HCT116 (cell line): ENCODE measurements around the gene NCKAP5L. TPM values are rescaled to one million over a fixed set of nuclear protein-coding genes. Genes with fewer than 3 reads are reported as not detected.

ENCODE experiments used
- ATAC-seq: fragments of 200-7000 bp; cut with Tn5 transposase; 2 replicates; pipeline ENCODE4 v1.9.1; 2020; ENCODE audit warnings: mild to moderate bottlenecking, moderate library complexity
- BruUV-seq: library from RNA; stranded (reverse); fragments of 400-500 nt; replicated peaks from 2 replicates; lab custom pipeline; 2021; lab: Mats Ljungman, UMichigan
- CTCF ChIA-PET: fragments of 300-600 bp; sonication (Branson Sonifier 250); formaldehyde crosslinking; loops from one replicate; lab custom pipeline; 2021; ENCODE audit warnings: antibody characterized with exemption; lab: Charles Lee
- POLR2A ChIA-PET: fragments of 300-600, 350-600 bp; sonication (Branson Sonifier 250); formaldehyde crosslinking; loops from one replicate; lab custom pipeline; 2021; ENCODE audit warnings: antibody characterized with exemption; lab: Charles Lee
- RAD21 ChIA-PET, 2 experiments: fragments of 300-600 bp; sonication (Branson Sonifier 250); formaldehyde crosslinking; loops; one replicate each; lab custom pipeline; 2023; ENCODE audit warnings: low total read pairs in 2 of 2; ENCODE audit not compliant: uncharacterized antibody in 2 of 2, unreplicated experiment in 2 of 2, low non-redundant PET in 1 of 2; lab: Charles Lee
- DNase-seq: peaks from one replicate; pipeline ENCODE4 v3.0.0-alpha.2; 2010; ENCODE audit warnings: low read depth, low spot score
- H2AFZ ChIP-seq: fragments of 200-600 bp; shearing (Covaris generic), sonication (generic); 2 replicates; pipeline ENCODE4 v1.6.1; 2017; ENCODE audit warnings: low read depth, mixed run types, mixed read lengths, antibody characterized with exemption, low read length; ENCODE audit not compliant: poor library complexity, severe bottlenecking
- H3K27ac ChIP-seq: 2 replicates; pipeline ENCODE4 v1.5.1; 2012; ENCODE audit warnings: low read depth, low read length
- H3K27me3 ChIP-seq: fragments of 200-600 bp; sonication (generic); 2 replicates; pipeline ENCODE4 v1.6.1; 2016; ENCODE audit warnings: mixed run types, low read length, mixed read lengths; ENCODE audit not compliant: insufficient read depth
- H3K36me3 ChIP-seq, 2 experiments: fragments of 200-500 bp in 1 of 2; fragments of 200-600 bp in 1 of 2; sonication (Bioruptor generic) in 1 of 2; sonication (generic) in 1 of 2; 2 replicates each; pipeline versions ENCODE4 v1.5.1 to v1.6.1; 2014 to 2016; ENCODE audit warnings: low read length in 2 of 2, inconsistent platforms in 1 of 2, mixed read lengths in 1 of 2, mixed run types in 1 of 2; ENCODE audit not compliant: insufficient read depth in 2 of 2, control insufficient read depth in 1 of 2
- H3K4me1 ChIP-seq, 2 experiments: fragments of 200-600 bp in 1 of 2; sonication (generic) in 1 of 2; 2 replicates each; pipeline versions ENCODE4 v1.5.1 to v1.6.1; 2012 to 2017; ENCODE audit warnings: low read length in 2 of 2, inconsistent platforms in 1 of 2, mild to moderate bottlenecking in 1 of 2, mixed read lengths in 1 of 2, mixed run types in 1 of 2, moderate library complexity in 1 of 2; ENCODE audit not compliant: insufficient read depth in 2 of 2, control insufficient read depth in 1 of 2
- H3K4me2 ChIP-seq: fragments of 200-600 bp; sonication (generic); 2 replicates; pipeline ENCODE4 v1.6.1; 2017; ENCODE audit warnings: mixed run types, low read length, mixed read lengths
- H3K4me3 ChIP-seq, 2 experiments: fragments of 200-600 bp in 1 of 2; sonication (generic) in 1 of 2; replicated peaks in 1 of 2; 2 replicates each; pipeline ENCODE4 v1.5.1; 2011 to 2016; ENCODE audit warnings: low read length in 2 of 2, control low read depth in 1 of 2, low read depth in 1 of 2, mild to moderate bottlenecking in 1 of 2, mixed read lengths in 1 of 2, mixed run types in 1 of 2
- H3K79me2 ChIP-seq: fragments of 200-600 bp; sonication (generic); 2 replicates; pipeline ENCODE4 v1.6.1; 2017; ENCODE audit warnings: mild to moderate bottlenecking, mixed run types, low read length, moderate library complexity, mixed read lengths; ENCODE audit not compliant: insufficient read depth
- H3K9ac ChIP-seq: fragments of 200-600 bp; sonication (generic); 2 replicates; pipeline ENCODE4 v1.6.1; 2016; ENCODE audit warnings: low read length, mixed read lengths
- H3K9me2 ChIP-seq: fragments of 200-600 bp; sonication (generic), shearing (Covaris generic); 2 replicates; pipeline ENCODE4 v1.6.1; 2017; ENCODE audit warnings: mixed run types, mild to moderate bottlenecking, moderate library complexity; ENCODE audit not compliant: insufficient read depth
- H3K9me3 ChIP-seq, 2 experiments: fragments of 200-500 bp in 1 of 2; fragments of 200-600 bp in 1 of 2; sonication (Bioruptor generic) in 1 of 2; sonication (generic) in 1 of 2; 2 replicates each; pipeline ENCODE4 v1.6.1; 2014 to 2017; ENCODE audit warnings: low read length in 2 of 2, mixed read lengths in 2 of 2, inconsistent platforms in 1 of 2, low read depth in 1 of 2, mild to moderate bottlenecking in 1 of 2, mixed run types in 1 of 2, moderate library complexity in 1 of 2; ENCODE audit not compliant: control insufficient read depth in 1 of 2, insufficient read depth in 1 of 2
- H4K20me1 ChIP-seq: fragments of 200-600 bp; sonication (generic), shearing (Covaris generic); 2 replicates; pipeline ENCODE4 v1.6.1; 2017; ENCODE audit warnings: mixed run types, mild to moderate bottlenecking, moderate library complexity; ENCODE audit not compliant: insufficient read depth
- CBX3 ChIP-seq: IDR thresholded peaks from 2 replicates; pipeline ENCODE4 v1.6.1; 2012; ENCODE audit warnings: low read depth
- CEBPB ChIP-seq: IDR thresholded peaks from 2 replicates; pipeline ENCODE4 v1.6.1; 2012; ENCODE audit warnings: low read depth
- EGR1 ChIP-seq: IDR thresholded peaks from 2 replicates; pipeline ENCODE4 v1.6.1; 2012; ENCODE audit warnings: low read depth
- ELF1 ChIP-seq: IDR thresholded peaks from 2 replicates; pipeline ENCODE4 v1.6.1; 2012; ENCODE audit warnings: low read depth, borderline replicate concordance
- EZH2 ChIP-seq: fragments of 200-600 bp; sonication (generic); IDR thresholded peaks from 2 replicates; pipeline ENCODE4 v1.6.1; 2017; ENCODE audit warnings: antibody characterized with exemption, mixed run types
- EZH2phosphoT487 ChIP-seq: fragments of 200-600 bp; IDR thresholded peaks from 2 replicates; pipeline ENCODE4 v1.6.1; 2018; ENCODE audit warnings: antibody characterized with exemption, borderline replicate concordance
- FOSL1 ChIP-seq: IDR thresholded peaks from 2 replicates; pipeline ENCODE4 v1.6.1; 2012; ENCODE audit warnings: low read depth
- JUND ChIP-seq: IDR thresholded peaks from 2 replicates; pipeline ENCODE4 v1.6.1; 2012
- MAX ChIP-seq: IDR thresholded peaks from 2 replicates; pipeline ENCODE4 v1.6.1; 2012
- POLR2A ChIP-seq: IDR thresholded peaks from 2 replicates; pipeline ENCODE4 v1.7.0; 2011; ENCODE audit warnings: borderline replicate concordance; ENCODE audit not compliant: insufficient read depth, insufficient read length; ENCODE audit errors: extremely low read depth
- POLR2AphosphoS5 ChIP-seq: IDR thresholded peaks from 2 replicates; pipeline ENCODE4 v1.6.1; 2011; ENCODE audit warnings: mild to moderate bottlenecking, low read depth, low read length, moderate library complexity
- RAD21 ChIP-seq: IDR thresholded peaks from 2 replicates; pipeline ENCODE4 v1.6.1; 2012; ENCODE audit warnings: low read depth, mild to moderate bottlenecking
- REST ChIP-seq: IDR thresholded peaks from 2 replicates; pipeline ENCODE4 v1.6.1; 2012; ENCODE audit warnings: low read depth
- SP1 ChIP-seq: IDR thresholded peaks from 2 replicates; pipeline ENCODE4 v1.6.1; 2012; ENCODE audit warnings: low read depth
- TCF7L2 ChIP-seq: IDR thresholded peaks from 2 replicates; pipeline ENCODE4 v1.7.0; 2011; ENCODE audit warnings: borderline replicate concordance, inconsistent platforms; ENCODE audit not compliant: insufficient read depth, insufficient read length; ENCODE audit errors: extremely low read depth
- YY1 ChIP-seq: IDR thresholded peaks from 2 replicates; pipeline ENCODE4 v1.6.1; 2011; ENCODE audit warnings: low read length, low read depth, moderate library complexity, mild to moderate bottlenecking; ENCODE audit not compliant: insufficient replicate concordance; ENCODE audit errors: extremely low read depth
- ZFX ChIP-seq: fragments of 450-650 bp; IDR thresholded peaks from 2 replicates; pipeline ENCODE4 v1.6.1; 2017
- ZNF274 ChIP-seq: fragments of 200-500 bp; sonication (Bioruptor generic); IDR thresholded peaks from 2 replicates; pipeline ENCODE4 v1.6.1; 2014; ENCODE audit warnings: mild to moderate bottlenecking, low read depth, low read length, inconsistent platforms
- intact Hi-C: fragments of 100-400 bp; cut with micrococcal nuclease; formaldehyde crosslinking; loops from 2 replicates; pipeline ENCODE4 v1.10.0; 2022
- total RNA-seq: library from RNA; stranded (reverse); gene quantifications from one replicate; pipeline ENCODE4 v1.2.1, GENCODE V29; 2021; ENCODE audit not compliant: unreplicated experiment
- TF ChIP-seq, protein P1 (sequence below): IDR thresholded peaks from 2 replicates; pipeline ENCODE4 v1.6.1; 2011; ENCODE audit warnings: mild to moderate bottlenecking, low read length, moderate library complexity; ENCODE audit not compliant: insufficient replicate concordance; ENCODE audit errors: extremely low read depth
- TF ChIP-seq, protein P2 (sequence below), 3 experiments: fragments of 200-600 bp in 1 of 3; sonication (generic) in 1 of 3; IDR thresholded peaks in 2 of 3; conservative IDR thresholded peaks in 1 of 3; 2 replicates each; pipeline ENCODE4 v1.5.1; 2012 to 2017; ENCODE audit warnings: low read depth in 2 of 3, low read length in 2 of 3, antibody characterized with exemption in 1 of 3, borderline replicate concordance in 1 of 3, control low read depth in 1 of 3, mild to moderate bottlenecking in 1 of 3, mixed read lengths in 1 of 3, mixed run types in 1 of 3, moderate library complexity in 1 of 3; ENCODE audit not compliant: insufficient read depth in 1 of 3

Gene NCKAP5L
- total RNA-seq, 1 experiment from 2014 or later, result 12.1 TPM

DNA sequence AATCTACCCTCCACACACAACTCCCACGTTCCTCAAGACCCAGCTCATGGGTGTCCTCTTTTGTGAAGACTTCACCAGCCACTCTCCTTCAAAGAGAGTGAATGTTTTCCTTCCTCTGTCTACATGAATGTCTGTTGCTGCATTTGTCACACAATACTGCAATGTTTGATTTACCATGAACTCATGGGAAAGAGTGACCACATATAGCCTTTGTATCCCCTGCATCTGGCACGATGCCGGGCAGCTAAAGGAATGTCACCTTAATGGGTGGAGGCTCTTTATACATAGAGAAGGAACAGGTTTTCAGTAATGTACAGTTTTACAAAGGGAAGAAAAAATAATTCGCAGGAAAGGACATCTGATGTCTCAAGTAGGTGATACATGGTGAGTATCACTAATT lies 26.8 kb upstream of the NCKAP5L start:
- H3K4me3 ChIP-seq, result no peak overlapping the region
- H3K4me2 ChIP-seq, result no peak overlapping the region
- no peaks in the 10 kb centered on the region for H3K27me3 ChIP-seq
- H3K27ac ChIP-seq, result no peak overlapping the region
- TF ChIP-seq ELF1 (no peak), EGR1 (no peak), YY1 (no peak), EZH2 (no peak), ZNF274 (no peak), SP1 (no peak), EZH2phosphoT487 (no peak), FOSL1 (no peak), TCF7L2 (no peak), MAX (no peak), CBX3 (no peak), RAD21 (no peak), CEBPB (no peak), POLR2AphosphoS5 (no peak), JUND (no peak), REST (no peak), POLR2A (no peak), ZFX (no peak)
- TF ChIP-seq, protein P1, sequence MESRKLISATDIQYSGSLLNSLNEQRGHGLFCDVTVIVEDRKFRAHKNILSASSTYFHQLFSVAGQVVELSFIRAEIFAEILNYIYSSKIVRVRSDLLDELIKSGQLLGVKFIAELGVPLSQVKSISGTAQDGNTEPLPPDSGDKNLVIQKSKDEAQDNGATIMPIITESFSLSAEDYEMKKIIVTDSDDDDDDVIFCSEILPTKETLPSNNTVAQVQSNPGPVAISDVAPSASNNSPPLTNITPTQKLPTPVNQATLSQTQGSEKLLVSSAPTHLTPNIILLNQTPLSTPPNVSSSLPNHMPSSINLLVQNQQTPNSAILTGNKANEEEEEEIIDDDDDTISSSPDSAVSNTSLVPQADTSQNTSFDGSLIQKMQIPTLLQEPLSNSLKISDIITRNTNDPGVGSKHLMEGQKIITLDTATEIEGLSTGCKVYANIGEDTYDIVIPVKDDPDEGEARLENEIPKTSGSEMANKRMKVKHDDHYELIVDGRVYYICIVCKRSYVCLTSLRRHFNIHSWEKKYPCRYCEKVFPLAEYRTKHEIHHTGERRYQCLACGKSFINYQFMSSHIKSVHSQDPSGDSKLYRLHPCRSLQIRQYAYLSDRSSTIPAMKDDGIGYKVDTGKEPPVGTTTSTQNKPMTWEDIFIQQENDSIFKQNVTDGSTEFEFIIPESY, result no peak
- TF ChIP-seq, protein P2, sequence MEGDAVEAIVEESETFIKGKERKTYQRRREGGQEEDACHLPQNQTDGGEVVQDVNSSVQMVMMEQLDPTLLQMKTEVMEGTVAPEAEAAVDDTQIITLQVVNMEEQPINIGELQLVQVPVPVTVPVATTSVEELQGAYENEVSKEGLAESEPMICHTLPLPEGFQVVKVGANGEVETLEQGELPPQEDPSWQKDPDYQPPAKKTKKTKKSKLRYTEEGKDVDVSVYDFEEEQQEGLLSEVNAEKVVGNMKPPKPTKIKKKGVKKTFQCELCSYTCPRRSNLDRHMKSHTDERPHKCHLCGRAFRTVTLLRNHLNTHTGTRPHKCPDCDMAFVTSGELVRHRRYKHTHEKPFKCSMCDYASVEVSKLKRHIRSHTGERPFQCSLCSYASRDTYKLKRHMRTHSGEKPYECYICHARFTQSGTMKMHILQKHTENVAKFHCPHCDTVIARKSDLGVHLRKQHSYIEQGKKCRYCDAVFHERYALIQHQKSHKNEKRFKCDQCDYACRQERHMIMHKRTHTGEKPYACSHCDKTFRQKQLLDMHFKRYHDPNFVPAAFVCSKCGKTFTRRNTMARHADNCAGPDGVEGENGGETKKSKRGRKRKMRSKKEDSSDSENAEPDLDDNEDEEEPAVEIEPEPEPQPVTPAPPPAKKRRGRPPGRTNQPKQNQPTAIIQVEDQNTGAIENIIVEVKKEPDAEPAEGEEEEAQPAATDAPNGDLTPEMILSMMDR (IDR thresholded peaks at IDR 0.05 in 2 of 3, conservative IDR thresholded peaks at IDR 0.05 in 1 of 3; ENCODE audit: borderline replicate concordance in 1 of 3, insufficient read depth in 1 of 3, low read depth in 2 of 3, low read length in 2 of 3), result no peak
- H3K4me1 ChIP-seq, result no peaks in the 10 kb centered on the region
- H3K9me3 ChIP-seq, result no peaks in the 10 kb centered on the region
- H4K20me1 ChIP-seq, result no peaks in the 10 kb centered on the region
- ChIA-PET POLR2A (no interaction called here), RAD21 (no interaction called here), CTCF (no interaction called here)
- no peak for ATAC-seq
- H3K36me3 ChIP-seq, result no peaks in the 10 kb centered on the region
- H3K9me2 ChIP-seq, result no peaks in the 10 kb centered on the region
- H3K79me2 ChIP-seq, result no peaks in the 10 kb centered on the region
- H2AFZ ChIP-seq, result no peak overlapping the region
- no peak overlapping the region for H3K9ac ChIP-seq
- no TSS peak for BruUV-seq
- intact Hi-C loops, result no loop called here
- DNase-seq, result no peak
